OCI-LY7 (cell line): ENCODE data around the gene SMIM21.

ENCODE experiments used
- EZH2phosphoT487 ChIP-seq: fragments of 200-600 bp; sonication (generic); IDR thresholded peaks from 2 replicates; pipeline ENCODE4 v1.6.1; 2018; ENCODE audit warnings: low read depth, borderline replicate concordance, mild to moderate bottlenecking, mixed run types, antibody characterized with exemption, low read length, moderate library complexity, mixed read lengths
- TF ChIP-seq, protein P1 (sequence below): fragments of 200-600 bp; sonication (generic); conservative IDR thresholded peaks from 2 replicates; pipeline ENCODE4 v1.5.1; 2014; ENCODE audit warnings: mild to moderate bottlenecking, antibody characterized with exemption, low read length, moderate library complexity, mixed read lengths

DNA sequence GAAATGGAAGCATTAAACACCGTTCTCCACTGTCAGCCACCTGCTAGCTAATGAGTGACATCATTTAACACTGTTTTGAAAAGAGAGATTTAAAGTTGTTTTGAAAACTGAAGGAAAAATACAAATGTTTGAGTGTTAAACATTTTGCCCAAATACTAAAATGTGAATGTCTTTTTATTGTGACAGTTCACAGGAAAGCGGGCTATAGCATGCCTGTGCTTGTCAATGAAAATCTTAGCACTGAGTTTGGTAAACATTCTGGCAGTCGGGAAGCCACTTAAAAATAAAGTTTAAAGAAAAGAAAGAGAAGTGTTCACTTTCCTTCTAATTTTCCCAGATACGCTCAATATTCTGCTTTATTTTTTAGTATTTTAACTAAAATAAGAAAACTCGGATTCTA lies 40.3 kb upstream of the SMIM21 start:
- TF ChIP-seq, protein P1, sequence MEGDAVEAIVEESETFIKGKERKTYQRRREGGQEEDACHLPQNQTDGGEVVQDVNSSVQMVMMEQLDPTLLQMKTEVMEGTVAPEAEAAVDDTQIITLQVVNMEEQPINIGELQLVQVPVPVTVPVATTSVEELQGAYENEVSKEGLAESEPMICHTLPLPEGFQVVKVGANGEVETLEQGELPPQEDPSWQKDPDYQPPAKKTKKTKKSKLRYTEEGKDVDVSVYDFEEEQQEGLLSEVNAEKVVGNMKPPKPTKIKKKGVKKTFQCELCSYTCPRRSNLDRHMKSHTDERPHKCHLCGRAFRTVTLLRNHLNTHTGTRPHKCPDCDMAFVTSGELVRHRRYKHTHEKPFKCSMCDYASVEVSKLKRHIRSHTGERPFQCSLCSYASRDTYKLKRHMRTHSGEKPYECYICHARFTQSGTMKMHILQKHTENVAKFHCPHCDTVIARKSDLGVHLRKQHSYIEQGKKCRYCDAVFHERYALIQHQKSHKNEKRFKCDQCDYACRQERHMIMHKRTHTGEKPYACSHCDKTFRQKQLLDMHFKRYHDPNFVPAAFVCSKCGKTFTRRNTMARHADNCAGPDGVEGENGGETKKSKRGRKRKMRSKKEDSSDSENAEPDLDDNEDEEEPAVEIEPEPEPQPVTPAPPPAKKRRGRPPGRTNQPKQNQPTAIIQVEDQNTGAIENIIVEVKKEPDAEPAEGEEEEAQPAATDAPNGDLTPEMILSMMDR = no peak
- TF ChIP-seq EZH2phosphoT487 = no peak
